H1 (cell line): Measurements from ENCODE around the gene ARHGAP15. TPM values are rescaled to one million over a fixed set of nuclear protein-coding genes. Genes with fewer than 3 reads are reported as not detected.

Source experiments
- CTCF ChIA-PET: fragments of 300-600 bp; sonication (Branson Sonifier 250); formaldehyde crosslinking; loops from one replicate; lab custom pipeline; 2021; ENCODE audit not compliant: partially characterized antibody; lab: Charles Lee
- POLR2A ChIA-PET: fragments of 300-600 bp; sonication (Branson Sonifier 250); formaldehyde crosslinking; loops from one replicate; lab custom pipeline; 2021; ENCODE audit warnings: inconsistent platforms; ENCODE audit not compliant: partially characterized antibody; lab: Charles Lee
- DNase-seq, 2 experiments: peaks; one replicate each; pipeline versions ENCODE4 v3.0.0 to v3.0.0-alpha.2; 2010 to 2022; ENCODE audit warnings: low spot score in 2 of 2, low read depth in 1 of 2, mixed read lengths in 1 of 2
- FAIRE-seq: peaks from 2 replicates; lab custom pipeline; 2011; peaks lifted over from hg19 to GRCh38; lab: Jason Lieb, UNC
- H2AFZ ChIP-seq: 2 replicates; pipeline ENCODE4 v1.8.1; 2012; ENCODE audit warnings: low read length, inconsistent platforms
- H2AK5ac ChIP-seq: 2 replicates; pipeline ENCODE4 v1.6.1; 2013; ENCODE audit warnings: low read depth, low read length
- H2BK120ac ChIP-seq: replicated peaks from 2 replicates; pipeline ENCODE3; 2013; ENCODE audit warnings: low read depth, low read length, inconsistent platforms
- H2BK12ac ChIP-seq: 2 replicates; pipeline ENCODE4 v1.6.1; 2013; ENCODE audit warnings: low read depth, low read length
- H2BK15ac ChIP-seq: 2 replicates; pipeline ENCODE4 v1.6.1; 2013; ENCODE audit warnings: low read length
- H2BK20ac ChIP-seq: 2 replicates; pipeline ENCODE4 v1.6.1; 2013; ENCODE audit warnings: low read length
- H2BK5ac ChIP-seq: 2 replicates; pipeline ENCODE4 v1.6.1; 2013; ENCODE audit warnings: low read depth, low read length
- H3K14ac ChIP-seq: 2 replicates; pipeline ENCODE4 v1.6.1; 2013; ENCODE audit warnings: inconsistent platforms; ENCODE audit not compliant: insufficient read length
- H3K18ac ChIP-seq: 2 replicates; pipeline ENCODE4 v1.6.1; 2013; ENCODE audit warnings: low read length; ENCODE audit errors: extremely low read depth
- H3K23ac ChIP-seq: 2 replicates; pipeline ENCODE4 v1.6.1; 2013; ENCODE audit warnings: inconsistent platforms; ENCODE audit not compliant: insufficient read length
- H3K23me2 ChIP-seq: 2 replicates; pipeline ENCODE4 v1.6.1; 2013; ENCODE audit warnings: low read depth, low read length
- H3K27ac ChIP-seq: 2 replicates; pipeline ENCODE4 v1.6.1; 2011; ENCODE audit warnings: low read depth, low read length, inconsistent platforms
- H3K27me3 ChIP-seq, 4 experiments: replicated peaks in 1 of 4; 1 replicate in 1 of 4; 2 replicates in 3 of 4; pipeline versions ENCODE4 v1.6.1 to v1.8.1; 2011 to 2013; ENCODE audit warnings: low read length in 3 of 4, mild to moderate bottlenecking in 3 of 4, inconsistent platforms in 2 of 4, mixed read lengths in 2 of 4, moderate library complexity in 1 of 4; ENCODE audit not compliant: control insufficient read depth in 3 of 4, insufficient read depth in 3 of 4; ENCODE audit errors: extremely low read depth in 1 of 4
- H3K36me3 ChIP-seq, 4 experiments: 2 replicates each; pipeline versions ENCODE4 v1.6.1 to v1.8.1; 2011 to 2013; ENCODE audit warnings: mild to moderate bottlenecking in 4 of 4, low read length in 3 of 4, moderate library complexity in 2 of 4, control low read depth in 1 of 4, inconsistent platforms in 1 of 4; ENCODE audit not compliant: insufficient read depth in 4 of 4, control insufficient read depth in 2 of 4
- H3K4ac ChIP-seq: replicated peaks from 2 replicates; pipeline ENCODE3; 2013; ENCODE audit warnings: low read length, low read depth, mixed read lengths, inconsistent platforms; ENCODE audit not compliant: insufficient read length
- H3K4me1 ChIP-seq, 4 experiments: replicated peaks in 1 of 4; 1 replicate in 1 of 4; 2 replicates in 3 of 4; pipeline versions ENCODE4 v1.6.1 to v1.8.1; 2011 to 2013; ENCODE audit warnings: low read length in 3 of 4, inconsistent platforms in 2 of 4, mixed read lengths in 1 of 4; ENCODE audit not compliant: insufficient read depth in 4 of 4, control insufficient read depth in 3 of 4
- H3K4me2 ChIP-seq, 2 experiments: 2 replicates each; pipeline versions ENCODE4 v1.6.1 to v1.8.1; 2011 to 2013; ENCODE audit warnings: low read depth in 2 of 2, low read length in 2 of 2, control low read depth in 1 of 2, inconsistent platforms in 1 of 2, mild to moderate bottlenecking in 1 of 2; ENCODE audit not compliant: insufficient read depth in 1 of 2
- H3K4me3 ChIP-seq, 4 experiments: fragments of 200-600, 300-600 bp in 1 of 4; sonication (generic), shearing (Covaris generic), sonication (Bioruptor Twin) in 1 of 4; 2 replicates each; pipeline versions ENCODE4 v1.5.1 to v1.8.1; 2011 to 2016; ENCODE audit warnings: low read length in 4 of 4, low read depth in 3 of 4, control low read depth in 2 of 4, inconsistent platforms in 2 of 4, mild to moderate bottlenecking in 2 of 4, mixed read lengths in 1 of 4, moderate library complexity in 1 of 4; ENCODE audit not compliant: insufficient read depth in 2 of 4; ENCODE audit errors: extremely low read depth in 1 of 4
- H3K56ac ChIP-seq: replicated peaks from 2 replicates; pipeline ENCODE3; 2013; ENCODE audit warnings: low read depth, mild to moderate bottlenecking, mixed read lengths, low read length, inconsistent platforms; ENCODE audit not compliant: insufficient read length
- H3K79me1 ChIP-seq: 2 replicates; pipeline ENCODE4 v1.6.1; 2013; ENCODE audit warnings: low read depth, low read length, control low read depth
- H3K79me2 ChIP-seq, 2 experiments: 2 replicates each; pipeline versions ENCODE4 v1.6.1 to v1.8.1; 2012 to 2013; ENCODE audit warnings: low read length in 2 of 2, mild to moderate bottlenecking in 2 of 2, inconsistent platforms in 1 of 2; ENCODE audit not compliant: insufficient read depth in 2 of 2, control insufficient read depth in 1 of 2
- H3K9ac ChIP-seq, 4 experiments: replicated peaks in 1 of 4; 1 replicate in 1 of 4; 2 replicates in 3 of 4; pipeline versions ENCODE4 v1.6.1 to v1.8.1; 2011 to 2013; ENCODE audit warnings: low read depth in 3 of 4, low read length in 3 of 4, control low read depth in 2 of 4, mild to moderate bottlenecking in 2 of 4, moderate library complexity in 2 of 4, inconsistent platforms in 1 of 4; ENCODE audit errors: extremely low read depth in 1 of 4
- H3K9me3 ChIP-seq, 2 experiments: 2 replicates each; pipeline versions ENCODE4 v1.6.1 to v1.8.1; 2012 to 2013; ENCODE audit warnings: mild to moderate bottlenecking in 2 of 2, moderate library complexity in 2 of 2, control low read depth in 1 of 2, inconsistent platforms in 1 of 2, low read depth in 1 of 2, low read length in 1 of 2, mixed read lengths in 1 of 2; ENCODE audit not compliant: insufficient read depth in 2 of 2
- H4K20me1 ChIP-seq, 2 experiments: replicated peaks in 1 of 2; 2 replicates each; pipeline versions ENCODE3 to v1.8.1; 2011 to 2013; ENCODE audit warnings: inconsistent platforms in 2 of 2, low read length in 2 of 2, mild to moderate bottlenecking in 1 of 2; ENCODE audit not compliant: insufficient read depth in 2 of 2, control insufficient read depth in 1 of 2
- H4K5ac ChIP-seq: 2 replicates; pipeline ENCODE4 v1.6.1; 2013; ENCODE audit warnings: low read length, low read depth, mixed read lengths, inconsistent platforms; ENCODE audit not compliant: insufficient read length
- H4K8ac ChIP-seq: 2 replicates; pipeline ENCODE4 v1.8.0; 2013; ENCODE audit warnings: mild to moderate bottlenecking, moderate library complexity, low read length, inconsistent platforms; ENCODE audit not compliant: insufficient read depth; ENCODE audit errors: extremely low read depth
- H4K91ac ChIP-seq: replicated peaks from 2 replicates; pipeline ENCODE3; 2013; ENCODE audit warnings: low read length, mixed read lengths, inconsistent platforms; ENCODE audit not compliant: insufficient read length
- CEBPB ChIP-seq: IDR thresholded peaks from 2 replicates; pipeline ENCODE4 v1.6.1; 2012; ENCODE audit warnings: low read depth, low read length
- WGBS, 2 experiments: shearing (Covaris generic) in 1 of 2; methylation state at CpG; one replicate each; pipeline versions ENCODE4 v1.1.6 to v1.1.7; 2013 to 2015; ENCODE audit warnings: low lambda C conversion rate in 2 of 2, mixed read lengths in 2 of 2, inconsistent platforms in 1 of 2, low coverage in 1 of 2, missing lambda C conversion rate in 1 of 2; ENCODE audit not compliant: insufficient replicate concordance in 2 of 2, insufficient coverage in 1 of 2, insufficient read length in 1 of 2; ENCODE audit errors: extremely low coverage in 1 of 2, missing lambda C conversion rate in 1 of 2; 5-methylcytosine and 5-hydroxymethylcytosine counted together
- polyA plus RNA-seq, 7 experiments: library from polyadenylated mRNA; depleted of rRNA in 3 of 7; stranded (reverse) in 5 of 7; unstranded in 2 of 7; fragments of >200 nt in 5 of 7; fragments of 200-250 nt in 2 of 7; gene quantifications; 1 replicate in 5 of 7; 2 replicates in 1 of 7; 4 replicates in 1 of 7; pipeline versions ENCODE4 v1.2.1 to v1.2.3, GENCODE V29; 2011 to 2013; ENCODE audit warnings: missing spikeins in 2 of 7, mixed read lengths in 2 of 7
- total RNA-seq: library from RNA; stranded (reverse); fragmentation: NEBNext Ultra II Directional; extraction: Animal tissue kit (Norgen Biotek cat#: 25700); gene quantifications from 2 replicates; pipeline ENCODE4 v1.2.1, GENCODE V29; 2021

ARHGAP15 gene
- total and polyA plus RNA-seq, 2 of the 8 experiments (the other 6 are each of a cell fraction or from before 2014, with no cell fraction given): not detected

DNA sequence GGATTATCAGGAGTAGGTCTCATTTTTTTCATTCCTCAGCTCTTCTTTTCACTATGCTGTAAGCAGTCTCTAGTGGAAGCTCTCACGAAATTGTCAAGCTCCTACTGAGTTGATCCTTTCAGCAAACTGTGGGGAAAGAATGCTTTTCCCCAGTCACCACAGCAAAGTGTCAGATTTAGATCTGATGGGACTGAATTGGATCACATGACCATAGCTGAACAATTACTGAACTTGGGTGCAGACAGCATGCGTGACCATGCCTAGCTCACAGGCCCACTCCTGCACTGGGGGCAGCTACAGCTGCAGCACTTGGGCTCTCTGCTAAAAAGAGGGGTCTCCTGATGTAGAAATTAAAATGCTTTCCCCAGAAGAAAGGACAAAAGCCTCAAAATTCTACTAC is 3.1 kb downstream of the ARHGAP15 start:
- FAIRE-seq: no peak
- no peak overlapping the region for H4K8ac ChIP-seq
- H4K91ac ChIP-seq: no peak overlapping the region
- H3K23me2 ChIP-seq: no peaks in the 10 kb centered on the region
- no peak overlapping the region for H3K4ac ChIP-seq
- no peak for DNase-seq
- H4K20me1 ChIP-seq: no peaks in the 10 kb centered on the region
- no peak overlapping the region for H3K27ac ChIP-seq
- no peak overlapping the region for H2BK12ac ChIP-seq
- H4K5ac ChIP-seq: no peak overlapping the region
- H3K79me1 ChIP-seq: no peaks in the 10 kb centered on the region
- no peak overlapping the region for H3K4me3 ChIP-seq
- WGBS, 2 experiments: 76% methylated on average over 2 of the region's 2 CpGs; no CpG with 5 or more reads in 1 of the 2 experiments
- peaks cover 0 to 1% (median 0%) of the 10 kb centered on the region in 4 experiments; a peak in 1 of 7 replicates for H3K27me3 ChIP-seq
- H2BK5ac ChIP-seq: no peak overlapping the region
- H3K9me3 ChIP-seq: no peaks in the 10 kb centered on the region
- no peak overlapping the region for H3K9ac ChIP-seq
- TF ChIP-seq CEBPB: no peak
- H3K79me2 ChIP-seq: no peaks in the 10 kb centered on the region
- no peak overlapping the region for H2BK120ac ChIP-seq
- CTCF ChIA-PET: interaction anchor here (0.6 to 1.3 kb wide), 9 partner anchors 16 to 218 kb away, joined by 3 to 4 read pairs (median 3); no protein-coding TSS in a partner anchor
- no peak overlapping the region for H3K23ac ChIP-seq
- H2AK5ac ChIP-seq: no peak overlapping the region
- no peaks in the 10 kb centered on the region for H3K36me3 ChIP-seq
- no peak overlapping the region for H2BK15ac ChIP-seq
- H3K56ac ChIP-seq: no peak overlapping the region
- H3K4me1 ChIP-seq: no peaks in the 10 kb centered on the region
- H2BK20ac ChIP-seq: no peak overlapping the region
- POLR2A ChIA-PET: no interaction called here
- no peak overlapping the region for H3K18ac ChIP-seq
- no peak overlapping the region for H3K4me2 ChIP-seq
- no peak overlapping the region for H3K14ac ChIP-seq
- no peak overlapping the region; the same call in 1 of the 2 replicates for H2AFZ ChIP-seq
